K562 (cell line): ENCODE results near the gene ARHGEF10L. TPM values are rescaled to one million over a fixed set of nuclear protein-coding genes. Genes with fewer than 3 reads are reported as not detected.

Source experiments
- ATAC-seq: fragments of 200-7000 bp; cut with Tn5 transposase; 3 replicates; pipeline ENCODE4 v1.9.1; 2020; ENCODE audit warnings: moderate library complexity
- BruUV-seq: library from RNA; stranded (reverse); fragments of 400-500 nt; replicated peaks from 2 replicates; lab custom pipeline; 2021; lab: Mats Ljungman, UMichigan
- CTCF ChIA-PET: fragments of 300-600 bp; formaldehyde crosslinking; extraction: SDS; loops from one replicate; lab custom pipeline; 2021; ENCODE audit warnings: low intra/inter-chr PET ratio; lab: Yijun Ruan, JAX
- POLR2A ChIA-PET: fragments of 300-600, 350-650 bp; sonication (Branson Sonifier 250); formaldehyde crosslinking; extraction: SDS; loops from one replicate; lab custom pipeline; 2021; ENCODE audit warnings: antibody characterized with exemption, inconsistent platforms; lab: Yijun Ruan, JAX
- DNase-seq, 4 experiments: peaks; one replicate each; pipeline versions ENCODE4 v3.0.0 to v3.0.0-alpha.2; 2011 to 2018; ENCODE audit warnings: low spot score in 3 of 4, mixed read lengths in 3 of 4; ENCODE audit errors: extremely low read depth in 1 of 4
- FAIRE-seq: peaks from 2 replicates; lab custom pipeline; 2011; peaks lifted over from hg19 to GRCh38; lab: Jason Lieb, UNC
- H2AFZ ChIP-seq: 2 replicates; pipeline ENCODE4 v1.6.0; 2011; ENCODE audit warnings: low read depth, low read length, control low read depth, inconsistent platforms
- H3K27ac ChIP-seq: fragments of 200-600 bp; 3 replicates; pipeline ENCODE4 v1.8.0; 2011; ENCODE audit warnings: low read depth, mild to moderate bottlenecking, control low read depth, inconsistent platforms, low read length, moderate library complexity, mixed read lengths; ENCODE audit errors: extremely low read depth
- H3K27me3 ChIP-seq, 2 experiments: fragments of 300-600 bp in 1 of 2; 2 replicates in 1 of 2; 3 replicates in 1 of 2; pipeline versions ENCODE4 v1.6.0 to v1.8.0; 2011; ENCODE audit warnings: inconsistent platforms in 2 of 2, low read length in 2 of 2, mild to moderate bottlenecking in 1 of 2, mixed read lengths in 1 of 2, moderate library complexity in 1 of 2; ENCODE audit not compliant: control insufficient read depth in 2 of 2, insufficient read depth in 2 of 2
- H3K36me3 ChIP-seq: fragments of 300-600 bp; 3 replicates; pipeline ENCODE4 v1.8.0; 2011; ENCODE audit warnings: mild to moderate bottlenecking, low read length, inconsistent platforms; ENCODE audit not compliant: control insufficient read depth, insufficient read depth
- H3K4me1 ChIP-seq, 2 experiments: fragments of 200-600 bp in 1 of 2; replicated peaks in 1 of 2; 2 replicates in 1 of 2; 3 replicates in 1 of 2; pipeline versions ENCODE4 v1.5.1 to v1.8.0; 2011; ENCODE audit warnings: inconsistent platforms in 2 of 2, low read length in 2 of 2, mild to moderate bottlenecking in 1 of 2, mixed read lengths in 1 of 2, moderate library complexity in 1 of 2; ENCODE audit not compliant: control insufficient read depth in 2 of 2, insufficient read depth in 2 of 2
- H3K4me2 ChIP-seq: 2 replicates; pipeline ENCODE4 v1.6.1; 2011; ENCODE audit warnings: low read length, control low read depth, inconsistent platforms, mixed read lengths; ENCODE audit not compliant: insufficient read depth
- H3K4me3 ChIP-seq: fragments of 200-600 bp; sonication (generic), shearing (Covaris generic); 2 replicates; pipeline ENCODE4 v1.5.1; 2016; ENCODE audit warnings: control low read depth, inconsistent platforms
- H3K79me2 ChIP-seq: fragments of 200-600 bp; 3 replicates; pipeline ENCODE4 v1.8.0; 2011; ENCODE audit warnings: low read length, inconsistent platforms; ENCODE audit not compliant: control insufficient read depth, insufficient read depth
- H3K9ac ChIP-seq, 2 experiments: 2 replicates each; pipeline versions ENCODE4 v1.6.0 to v1.6.1; 2011; ENCODE audit warnings: low read depth in 2 of 2, low read length in 2 of 2, control low read depth in 1 of 2, inconsistent platforms in 1 of 2, mild to moderate bottlenecking in 1 of 2, mixed read lengths in 1 of 2; ENCODE audit not compliant: insufficient read depth in 1 of 2
- H3K9me1 ChIP-seq: one replicate; pipeline ENCODE4 v1.6.0; 2011; ENCODE audit warnings: inconsistent platforms, mild to moderate bottlenecking, low read length, moderate library complexity; ENCODE audit not compliant: control insufficient read depth, insufficient read depth
- H3K9me3 ChIP-seq: replicated peaks from 2 replicates; pipeline ENCODE4 v1.5.1; 2011; ENCODE audit warnings: low read depth, low read length, inconsistent platforms; ENCODE audit not compliant: control insufficient read depth, insufficient read depth
- H4K20me1 ChIP-seq: replicated peaks from 2 replicates; pipeline ENCODE4 v1.6.1; 2011; ENCODE audit warnings: low read length, inconsistent platforms, mixed read lengths; ENCODE audit not compliant: control insufficient read depth, insufficient read depth
- KDM5B ChIP-seq: fragments of 200-600 bp; sonication (generic); IDR thresholded peaks from 2 replicates; pipeline ENCODE4 v1.6.1; 2012; ENCODE audit warnings: low read depth, mild to moderate bottlenecking, moderate library complexity, low read length, control low read depth, inconsistent platforms; ENCODE audit not compliant: insufficient replicate concordance
- MCM3 ChIP-seq: fragments of 450-650 bp; IDR thresholded peaks from 2 replicates; pipeline ENCODE4 v1.6.1; 2016
- NFIC ChIP-seq: fragments of 450-650 bp; IDR thresholded peaks from 2 replicates; pipeline ENCODE4 v1.6.1; 2017; ENCODE audit warnings: mild to moderate bottlenecking, inconsistent platforms
- WGBS: fragments of 100-300 bp; shearing (Covaris generic); methylation state at CpG from one replicate; pipeline ENCODE4 v1.1.6; 2016; ENCODE audit warnings: low coverage, mixed read lengths; ENCODE audit not compliant: insufficient coverage; ENCODE audit errors: missing lambda C conversion rate; 5-methylcytosine and 5-hydroxymethylcytosine counted together
- in situ Hi-C: fragments of 300-500 bp; cut with MboI; formaldehyde crosslinking; loops from 4 replicates; pipeline ENCODE4 v1.15.0; 2018; ENCODE audit warnings: inconsistent platforms, mixed read lengths
- intact Hi-C: fragments of 100-400 bp; cut with micrococcal nuclease; formaldehyde crosslinking; loops from 2 replicates; pipeline ENCODE4 v1.14.2; 2022
- polyA plus RNA-seq, 8 experiments: library from polyadenylated mRNA; depleted of rRNA in 4 of 8; stranded (reverse) in 5 of 8; unstranded in 3 of 8; fragments of >200 nt; fragmentation: Nextera tagmentation in 2 of 8; fragmentation: Illumina TruSeq in 1 of 8; extraction: Ambion mirVana in 2 of 8; extraction: Trizol in 1 of 8; gene quantifications; 2 replicates each; pipeline versions ENCODE4 v1.2.1 to v1.2.3, GENCODE V29; 2011 to 2014; ENCODE audit warnings: inconsistent platforms in 1 of 8, missing spikeins in 1 of 8
- total RNA-seq, 7 experiments: library from RNA; depleted of rRNA in 6 of 7; stranded (reverse); fragments of >200 nt in 6 of 7; fragmentation: Illumina TruSeq in 2 of 7; extraction: Trizol in 2 of 7; gene quantifications; 2 replicates each; pipeline versions ENCODE4 v1.2.1 to v1.2.3, GENCODE V29; 2011 to 2021; ENCODE audit warnings: low replicate concordance in 1 of 7
- TF ChIP-seq, protein P1 (sequence below): IDR thresholded peaks from 2 replicates; pipeline ENCODE4 v1.6.1; 2014; ENCODE audit warnings: antibody characterized with exemption
- TF ChIP-seq, protein P2 (sequence below): sonication (generic); formaldehyde crosslinking; IDR thresholded peaks from 2 replicates; pipeline ENCODE4 v1.8.0; 2022; ENCODE audit warnings: mild to moderate bottlenecking, missing genetic modification reagents
- TF ChIP-seq, protein P3 (sequence below), 2 experiments: fragments of 450-650 bp; conservative IDR thresholded peaks; 2 replicates each; pipeline ENCODE4 v1.6.1; 2017; ENCODE audit warnings: mild to moderate bottlenecking in 2 of 2, moderate library complexity in 2 of 2
- TF ChIP-seq, protein P4 (sequence below): fragments of 250-450 bp; sonication (Bioruptor Pico); IDR thresholded peaks from 2 replicates; pipeline ENCODE4 v1.8.0; 2022; ENCODE audit warnings: inconsistent platforms

ARHGEF10L gene
- total and polyA plus RNA-seq, 9 of the 15 experiments (the other 6 are each of a cell fraction or from before 2014, with no cell fraction given) = 0.09 to 0.13 TPM; not detected in 7

DNA sequence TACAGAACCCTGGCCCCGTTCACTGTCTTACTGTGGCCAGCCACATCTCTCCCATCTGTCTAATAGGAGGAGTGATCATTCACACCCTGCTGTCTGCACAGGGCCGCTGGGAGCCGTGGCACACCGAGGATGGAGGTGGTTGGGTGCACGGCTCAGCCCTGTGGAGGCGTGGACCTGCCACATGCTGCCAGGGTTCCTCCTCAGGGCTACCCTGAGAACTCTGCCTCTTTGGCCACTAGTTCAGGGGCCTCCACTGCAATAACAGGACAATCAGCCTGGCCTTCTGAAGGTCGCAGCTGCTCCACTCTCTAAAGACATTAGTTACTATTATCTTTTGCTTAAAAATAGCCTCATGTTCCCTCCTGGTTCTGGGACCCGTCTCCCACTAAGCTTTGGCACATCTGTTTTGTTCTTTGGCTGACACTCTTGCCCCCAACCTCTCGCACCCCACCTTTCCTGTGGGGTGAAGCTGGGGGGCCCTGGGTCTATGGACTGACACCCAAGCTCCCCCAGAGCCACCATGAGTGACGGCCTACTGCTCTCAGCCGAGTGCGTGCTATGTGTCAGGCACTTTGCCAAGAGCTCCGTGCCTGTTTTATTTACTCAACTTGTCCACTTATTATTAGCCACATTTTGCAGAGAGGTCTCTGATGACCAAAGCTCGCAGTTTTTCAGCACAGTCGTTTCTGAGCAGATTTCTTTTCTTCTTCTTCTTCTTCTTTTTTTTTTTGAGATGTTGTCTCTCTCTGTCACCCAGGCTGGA, 66.3 kb downstream of the ARHGEF10L start:
- TF ChIP-seq MCM3 (no peak), NFIC (0 out of 2 replicates have a peak, but pooled peaks have one; percentile 18), KDM5B (no peak)
- TF ChIP-seq, protein P1, sequence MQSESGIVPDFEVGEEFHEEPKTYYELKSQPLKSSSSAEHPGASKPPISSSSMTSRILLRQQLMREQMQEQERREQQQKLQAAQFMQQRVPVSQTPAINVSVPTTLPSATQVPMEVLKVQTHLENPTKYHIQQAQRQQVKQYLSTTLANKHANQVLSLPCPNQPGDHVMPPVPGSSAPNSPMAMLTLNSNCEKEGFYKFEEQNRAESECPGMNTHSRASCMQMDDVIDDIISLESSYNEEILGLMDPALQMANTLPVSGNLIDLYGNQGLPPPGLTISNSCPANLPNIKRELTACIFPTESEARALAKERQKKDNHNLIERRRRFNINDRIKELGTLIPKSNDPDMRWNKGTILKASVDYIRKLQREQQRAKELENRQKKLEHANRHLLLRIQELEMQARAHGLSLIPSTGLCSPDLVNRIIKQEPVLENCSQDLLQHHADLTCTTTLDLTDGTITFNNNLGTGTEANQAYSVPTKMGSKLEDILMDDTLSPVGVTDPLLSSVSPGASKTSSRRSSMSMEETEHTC = no peak
- TF ChIP-seq, protein P2, sequence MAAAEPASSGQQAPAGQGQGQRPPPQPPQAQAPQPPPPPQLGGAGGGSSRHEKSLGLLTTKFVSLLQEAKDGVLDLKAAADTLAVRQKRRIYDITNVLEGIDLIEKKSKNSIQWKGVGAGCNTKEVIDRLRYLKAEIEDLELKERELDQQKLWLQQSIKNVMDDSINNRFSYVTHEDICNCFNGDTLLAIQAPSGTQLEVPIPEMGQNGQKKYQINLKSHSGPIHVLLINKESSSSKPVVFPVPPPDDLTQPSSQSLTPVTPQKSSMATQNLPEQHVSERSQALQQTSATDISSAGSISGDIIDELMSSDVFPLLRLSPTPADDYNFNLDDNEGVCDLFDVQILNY = no peak
- TF ChIP-seq, protein P3, sequence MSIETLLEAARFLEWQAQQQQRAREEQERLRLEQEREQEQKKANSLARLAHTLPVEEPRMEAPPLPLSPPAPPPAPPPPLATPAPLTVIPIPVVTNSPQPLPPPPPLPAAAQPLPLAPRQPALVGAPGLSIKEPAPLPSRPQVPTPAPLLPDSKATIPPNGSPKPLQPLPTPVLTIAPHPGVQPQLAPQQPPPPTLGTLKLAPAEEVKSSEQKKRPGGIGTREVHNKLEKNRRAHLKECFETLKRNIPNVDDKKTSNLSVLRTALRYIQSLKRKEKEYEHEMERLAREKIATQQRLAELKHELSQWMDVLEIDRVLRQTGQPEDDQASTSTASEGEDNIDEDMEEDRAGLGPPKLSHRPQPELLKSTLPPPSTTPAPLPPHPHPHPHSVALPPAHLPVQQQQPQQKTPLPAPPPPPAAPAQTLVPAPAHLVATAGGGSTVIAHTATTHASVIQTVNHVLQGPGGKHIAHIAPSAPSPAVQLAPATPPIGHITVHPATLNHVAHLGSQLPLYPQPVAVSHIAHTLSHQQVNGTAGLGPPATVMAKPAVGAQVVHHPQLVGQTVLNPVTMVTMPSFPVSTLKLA (conservative IDR thresholded peaks at IDR 0.05) = no peak
- TF ChIP-seq, protein P4, sequence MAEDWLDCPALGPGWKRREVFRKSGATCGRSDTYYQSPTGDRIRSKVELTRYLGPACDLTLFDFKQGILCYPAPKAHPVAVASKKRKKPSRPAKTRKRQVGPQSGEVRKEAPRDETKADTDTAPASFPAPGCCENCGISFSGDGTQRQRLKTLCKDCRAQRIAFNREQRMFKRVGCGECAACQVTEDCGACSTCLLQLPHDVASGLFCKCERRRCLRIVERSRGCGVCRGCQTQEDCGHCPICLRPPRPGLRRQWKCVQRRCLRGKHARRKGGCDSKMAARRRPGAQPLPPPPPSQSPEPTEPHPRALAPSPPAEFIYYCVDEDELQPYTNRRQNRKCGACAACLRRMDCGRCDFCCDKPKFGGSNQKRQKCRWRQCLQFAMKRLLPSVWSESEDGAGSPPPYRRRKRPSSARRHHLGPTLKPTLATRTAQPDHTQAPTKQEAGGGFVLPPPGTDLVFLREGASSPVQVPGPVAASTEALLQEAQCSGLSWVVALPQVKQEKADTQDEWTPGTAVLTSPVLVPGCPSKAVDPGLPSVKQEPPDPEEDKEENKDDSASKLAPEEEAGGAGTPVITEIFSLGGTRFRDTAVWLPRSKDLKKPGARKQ (CRISPR knock-in tag) = no peak
- H3K4me2 ChIP-seq = no peak overlapping the region
- no peaks in the 10 kb centered on the region for H3K36me3 ChIP-seq
- H3K27me3 ChIP-seq = peaks cover 13 to 52% of the 10 kb centered on the region in 2 experiments; a peak in 3 of 5 replicates
- 0 out of 2 replicates have a peak, but pooled peaks cover 7% of the 10 kb centered on the region for H4K20me1 ChIP-seq
- DNase-seq (no peak), FAIRE-seq (no peak), ATAC-seq (no peak)
- H3K4me3 ChIP-seq = no peak overlapping the region
- H3K9me3 ChIP-seq = no peaks in the 10 kb centered on the region
- CTCF ChIA-PET = interaction anchor here (0.8 to 3.1 kb wide), 4 partner anchors 103 to 480 kb away, joined by 4 to 26 read pairs (median 18); no protein-coding TSS in a partner anchor
- no peak overlapping the region for H2AFZ ChIP-seq
- POLR2A ChIA-PET = interaction anchor here (0.6 to 1.2 kb wide), 5 partner anchors 31 to 568 kb away, joined by 3 to 5 read pairs (median 3); no protein-coding TSS in a partner anchor
- H3K4me1 ChIP-seq = no peaks in the 10 kb centered on the region
- no peak overlapping the region for H3K9ac ChIP-seq
- under 1% methylated on average over 15 of the region's 15 CpGs for WGBS
- no peaks in the 10 kb centered on the region for H3K79me2 ChIP-seq
- intact Hi-C loops = loop anchor here (1.0 to 10.0 kb wide), 3 partner anchors 103 to 481 kb away; no protein-coding TSS in a partner anchor
- no TSS peak for BruUV-seq
- in situ Hi-C loops = loop anchor here (5.0 to 10.0 kb wide), 2 partner anchors 103 to 191 kb away; no protein-coding TSS in a partner anchor
- peaks cover 4% of the 10 kb centered on the region for H3K9me1 ChIP-seq
- no peak overlapping the region for H3K27ac ChIP-seq
